SIG-M5 (cell line): Measurements from ENCODE around the gene DCAKD.
"Not testable (repeated sequence)": the region's sequence is repeated elsewhere in the genome, so short reads cannot be mapped to it uniquely, and the experiment has no call there.

Experiments used
- DNase-seq: peaks from one replicate; lab custom pipeline; 2025; lab: John Stamatoyannopoulos, UW

Gene DCAKD

DNA sequence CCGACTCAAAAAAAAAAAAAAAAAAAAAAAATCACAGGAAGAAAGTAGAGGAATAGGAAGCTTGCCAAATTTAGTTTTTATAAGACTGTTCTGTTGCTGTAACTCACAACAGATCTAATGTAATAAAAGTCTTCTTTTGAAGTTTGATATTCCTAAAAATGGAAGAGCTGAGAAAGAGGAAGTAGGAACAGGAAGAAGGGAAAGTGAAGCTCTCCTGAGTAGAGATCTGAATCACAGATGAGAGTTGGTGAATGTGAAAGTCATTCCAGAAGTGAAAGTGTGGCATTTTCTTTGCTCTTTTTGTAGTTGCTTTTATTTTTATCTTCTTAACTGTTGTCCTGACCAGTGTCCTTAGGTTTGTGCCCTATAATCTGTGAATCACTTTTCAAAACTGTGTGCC lies 11.8 kb upstream of the DCAKD start:
- no peak for DNase-seq

DNA sequence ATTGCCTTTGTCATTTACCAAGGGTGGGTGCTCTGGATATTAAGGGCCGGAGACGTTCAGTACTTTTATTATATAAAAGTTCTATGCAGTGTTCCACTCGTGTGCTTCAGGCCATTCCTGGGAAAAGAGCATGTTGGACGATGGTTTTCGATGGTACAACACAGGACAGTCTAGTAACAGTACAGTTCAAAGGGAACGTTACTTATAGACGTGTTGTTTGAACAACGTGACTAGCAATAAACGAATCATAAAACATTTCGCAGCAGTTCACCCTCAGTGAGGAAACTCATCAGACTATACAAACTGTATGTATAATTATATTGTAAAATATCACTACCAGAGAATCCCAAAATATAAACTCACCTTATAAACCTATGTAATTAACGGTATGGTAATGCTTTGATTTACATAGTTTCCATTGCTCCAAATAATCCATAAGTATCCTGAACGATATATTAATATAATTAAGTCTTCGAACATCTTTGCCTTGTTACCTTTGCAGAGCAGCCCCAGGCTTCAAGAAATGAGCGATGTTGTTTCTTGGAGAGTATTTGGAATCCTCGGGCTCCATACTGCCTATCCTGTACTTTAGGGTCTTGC lies 10.3 kb upstream of the DCAKD start:
- no peak for DNase-seq

DNA sequence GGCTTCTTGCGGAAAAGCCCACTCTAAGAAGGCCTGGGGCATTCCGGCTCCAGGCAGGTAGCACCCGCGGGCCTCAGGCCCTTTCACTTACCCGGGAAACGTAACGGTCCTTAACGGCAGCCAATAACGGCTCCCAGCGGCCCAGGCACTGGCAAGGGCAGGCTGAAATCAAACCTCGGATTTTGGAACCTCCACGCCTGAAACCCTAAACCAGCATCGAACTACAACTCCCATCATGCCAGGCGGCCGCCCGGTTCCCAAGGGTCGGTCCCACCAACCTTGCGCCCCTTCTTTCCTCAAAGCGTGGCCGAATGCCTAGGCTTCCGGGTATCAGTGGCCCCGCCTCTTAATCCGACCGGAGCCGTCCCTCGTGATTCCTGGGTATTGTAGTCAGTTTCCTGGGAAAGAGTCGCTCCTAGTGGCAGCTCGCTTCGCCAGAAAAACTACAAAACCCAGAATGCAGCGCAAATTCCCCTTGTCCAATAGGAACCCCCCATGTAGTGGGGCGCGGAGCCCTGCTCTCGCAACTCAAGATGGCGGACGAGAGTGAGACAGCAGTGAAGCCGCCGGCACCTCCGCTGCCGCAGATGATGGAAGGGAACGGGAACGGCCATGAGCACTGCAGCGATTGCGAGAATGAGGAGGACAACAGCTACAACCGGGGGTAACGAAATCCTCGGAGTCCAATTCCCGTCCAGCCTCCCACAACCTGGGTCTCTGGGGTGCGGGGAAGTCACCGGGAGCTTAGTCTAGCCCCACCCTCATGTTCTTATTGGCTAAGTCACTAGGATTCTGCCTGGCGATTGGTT lies 9.6 kb upstream of the DCAKD start, which contains the start of gene NMT1:
NMT1 (plus strand) TSS at position 521 of the 809 bp plus-strand sequence; CDS start at position 534, 13 bp downstream.
- peak; percentile 98 for DNase-seq

DNA sequence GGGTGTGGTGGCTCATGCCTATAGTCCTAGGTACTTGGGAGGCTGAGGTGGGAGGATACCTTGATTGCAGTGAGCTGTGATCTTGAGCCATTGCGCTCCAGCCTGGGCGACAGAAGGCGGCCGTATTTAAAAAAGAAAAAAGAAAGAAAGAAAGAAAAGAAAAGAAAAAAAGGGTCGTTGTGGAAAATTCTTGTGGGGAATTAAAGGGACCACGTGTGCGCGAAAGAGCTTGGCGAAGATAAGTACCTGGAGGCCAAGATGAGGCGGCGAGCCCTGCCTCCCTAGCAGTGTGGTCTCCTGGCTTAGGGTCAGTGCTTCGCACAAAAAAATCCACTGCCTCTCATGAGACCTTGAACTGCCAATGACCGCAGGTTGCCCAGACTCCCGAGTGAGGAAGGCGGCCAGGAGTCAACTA lies 9.0 kb upstream of the DCAKD start:
- no peak for DNase-seq

DNA sequence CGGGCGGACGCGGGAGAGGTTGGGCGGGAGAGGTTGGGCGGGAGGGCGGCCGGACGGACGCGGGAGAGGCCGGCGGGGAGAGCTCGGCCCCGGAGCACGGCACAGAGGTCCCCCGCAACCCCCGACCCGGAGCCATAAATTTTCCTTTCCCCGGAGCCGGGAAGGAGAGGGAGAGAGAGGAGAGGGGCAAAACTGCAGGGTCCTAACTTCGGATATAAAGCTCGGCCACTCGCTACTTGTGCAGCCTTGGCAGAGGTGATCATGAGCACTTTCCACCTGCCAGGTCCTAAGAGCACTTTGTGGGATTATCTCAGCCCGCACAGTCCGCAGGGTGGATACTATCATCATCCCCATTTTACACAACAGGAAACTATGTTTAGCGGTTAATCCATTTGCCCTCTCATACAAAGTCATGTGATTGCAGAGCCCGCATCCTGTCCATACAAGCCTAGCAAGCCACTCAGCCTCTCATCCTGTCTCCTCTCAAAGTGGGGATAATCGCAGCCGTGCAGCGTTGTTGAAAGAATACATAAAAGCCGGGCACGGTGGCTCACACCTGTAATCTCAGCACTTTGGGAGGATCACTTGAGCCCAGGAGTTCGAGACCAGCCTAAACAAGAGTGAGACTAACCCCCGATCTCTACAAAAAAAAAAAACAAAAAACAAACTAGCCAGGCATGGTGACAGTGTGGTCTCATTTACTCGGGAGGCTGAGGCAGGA lies 780 bp upstream of the DCAKD start:
- no peak for DNase-seq

DNA sequence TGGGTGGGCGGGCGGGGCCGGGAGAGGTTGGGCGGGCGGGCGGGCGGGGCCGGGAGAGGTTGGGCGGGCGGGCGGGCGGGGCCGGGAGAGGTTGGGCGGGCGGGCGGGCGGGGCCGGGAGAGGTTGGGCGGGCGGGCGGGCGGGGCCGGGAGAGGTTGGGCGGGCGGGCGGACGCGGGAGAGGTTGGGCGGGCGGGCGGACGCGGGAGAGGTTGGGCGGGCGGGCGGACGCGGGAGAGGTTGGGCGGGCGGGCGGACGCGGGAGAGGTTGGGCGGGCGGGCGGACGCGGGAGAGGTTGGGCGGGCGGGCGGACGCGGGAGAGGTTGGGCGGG lies 254 bp upstream of the DCAKD start:
- not testable (repeated sequence) for DNase-seq

DNA sequence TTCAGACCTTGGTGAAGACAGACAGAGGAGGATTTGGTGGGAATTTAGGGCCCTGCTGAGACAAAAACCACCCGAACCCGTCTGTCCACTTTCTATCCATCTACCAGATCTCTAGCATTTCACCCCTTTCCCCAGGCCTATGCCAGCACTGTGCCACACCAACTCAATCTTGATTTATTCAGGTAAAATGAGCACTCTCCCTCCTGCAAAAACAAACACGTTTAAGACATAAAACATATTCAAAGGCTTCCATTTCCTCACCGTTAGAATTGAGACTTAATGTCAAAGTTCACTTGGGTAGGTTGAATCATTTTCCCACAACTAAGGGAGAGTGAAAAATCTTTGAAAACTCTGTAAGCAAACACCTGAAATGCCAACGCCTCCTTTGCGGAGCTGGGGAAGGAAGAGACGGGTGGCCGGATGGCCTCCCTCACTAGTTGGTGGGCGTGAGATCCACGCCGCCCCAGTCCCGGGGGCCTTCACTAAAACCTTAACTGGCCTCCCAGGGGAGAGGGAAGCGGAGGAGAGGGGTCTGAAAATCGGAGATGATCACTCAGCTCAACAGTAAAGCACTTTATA lies 862 bp downstream of the DCAKD start:
- no peak for DNase-seq

DNA sequence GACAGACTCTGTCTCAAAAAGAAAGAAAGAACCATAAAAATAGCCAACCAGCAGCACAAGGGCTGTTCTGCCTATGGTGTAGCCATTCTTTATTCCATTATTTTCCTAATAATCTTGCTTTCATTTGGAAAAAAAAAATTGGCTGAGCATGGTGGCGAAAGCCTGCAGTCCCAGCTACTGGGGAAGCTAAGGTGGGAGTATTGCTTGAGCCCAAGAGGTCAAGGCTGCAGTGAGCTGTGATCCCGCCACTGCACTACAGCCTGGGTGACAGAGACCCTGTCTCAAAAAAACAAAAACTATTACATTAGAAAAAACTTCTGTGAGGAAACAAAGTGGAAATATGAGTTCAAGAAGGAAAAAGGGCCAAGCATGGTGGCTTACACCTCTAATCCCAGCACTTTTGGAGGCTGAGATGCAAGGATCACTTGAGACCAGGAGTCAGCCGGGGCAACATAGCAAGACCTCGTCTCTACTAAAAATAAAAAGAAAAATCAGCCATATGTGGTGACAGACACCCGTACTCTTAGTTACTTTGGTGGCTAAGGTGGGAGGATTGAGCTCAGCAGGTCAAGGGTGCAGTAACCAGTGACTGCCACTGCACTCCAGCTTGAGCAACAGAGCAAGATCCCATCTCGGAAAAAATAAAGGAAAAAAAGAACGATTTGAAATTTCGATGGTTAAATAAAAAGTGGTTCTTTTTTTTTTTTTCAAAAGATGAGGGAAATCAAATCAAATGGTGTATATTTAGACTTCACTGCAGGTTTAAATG lies 2.5 kb downstream of the DCAKD start:
- no peak for DNase-seq

DNA sequence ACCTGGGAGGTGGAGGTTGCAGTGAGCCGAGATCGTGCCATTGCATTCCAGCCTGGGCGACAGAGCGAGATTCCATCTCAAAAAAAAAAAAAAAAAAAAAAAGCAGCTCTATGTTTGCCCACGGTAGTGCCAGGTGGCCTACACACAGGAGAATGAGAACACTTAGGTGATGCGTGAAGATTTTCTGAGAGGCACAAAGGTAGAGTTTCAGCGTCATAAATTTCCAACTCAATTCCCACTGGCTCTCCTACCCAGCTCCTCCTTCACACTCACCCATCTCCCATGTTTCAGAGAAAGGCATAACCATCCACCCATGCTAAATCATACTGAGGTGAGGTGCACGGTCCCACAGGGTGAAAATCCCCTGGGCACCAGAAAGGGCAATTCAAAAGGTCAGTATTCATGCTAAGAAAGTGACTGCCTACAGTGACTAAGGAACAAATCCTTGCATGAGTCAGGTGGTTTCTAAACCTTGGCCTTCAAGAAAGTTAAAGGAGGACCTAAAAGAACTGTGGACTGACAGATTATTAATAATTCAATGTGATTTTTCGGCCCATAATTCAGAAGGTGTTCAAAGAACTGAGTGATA lies 4.8 kb downstream of the DCAKD start:
- no peak for DNase-seq

DNA sequence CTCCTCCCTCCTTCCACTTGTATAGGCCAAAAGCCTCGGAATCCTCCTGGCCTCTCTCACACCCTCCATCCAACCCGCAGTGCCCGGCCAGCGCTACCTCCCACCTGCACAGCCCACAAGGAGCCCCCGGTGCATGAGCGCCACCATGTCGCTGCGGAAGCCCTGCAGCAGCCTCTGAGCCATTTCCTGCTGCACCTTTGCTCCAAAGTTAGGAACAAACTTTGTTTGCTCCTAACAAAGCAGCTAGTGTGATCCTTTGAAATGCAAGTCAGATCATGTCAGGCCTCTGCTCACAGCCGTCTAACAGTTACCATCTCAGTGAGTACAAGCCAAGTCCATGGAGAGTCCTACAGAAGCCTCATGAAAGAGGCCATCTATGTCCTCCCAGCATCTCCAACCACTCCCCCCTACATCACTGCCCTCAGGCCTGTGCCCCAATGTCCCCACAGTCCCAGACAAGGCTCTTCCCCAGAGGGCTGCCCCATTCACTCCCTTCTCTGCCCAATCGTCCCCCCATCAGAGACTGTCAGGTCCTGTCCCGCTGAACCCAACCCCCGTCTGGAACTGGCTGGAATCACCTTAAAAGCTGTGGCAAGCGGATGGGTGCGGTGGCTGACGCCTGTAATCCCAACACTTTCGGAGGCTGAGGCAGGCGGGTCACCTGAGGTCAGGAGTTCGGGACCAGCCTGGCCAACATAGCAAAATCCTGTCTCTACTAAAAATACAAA lies 7.5 kb downstream of the DCAKD start:
- DNase-seq, result no peak

DNA sequence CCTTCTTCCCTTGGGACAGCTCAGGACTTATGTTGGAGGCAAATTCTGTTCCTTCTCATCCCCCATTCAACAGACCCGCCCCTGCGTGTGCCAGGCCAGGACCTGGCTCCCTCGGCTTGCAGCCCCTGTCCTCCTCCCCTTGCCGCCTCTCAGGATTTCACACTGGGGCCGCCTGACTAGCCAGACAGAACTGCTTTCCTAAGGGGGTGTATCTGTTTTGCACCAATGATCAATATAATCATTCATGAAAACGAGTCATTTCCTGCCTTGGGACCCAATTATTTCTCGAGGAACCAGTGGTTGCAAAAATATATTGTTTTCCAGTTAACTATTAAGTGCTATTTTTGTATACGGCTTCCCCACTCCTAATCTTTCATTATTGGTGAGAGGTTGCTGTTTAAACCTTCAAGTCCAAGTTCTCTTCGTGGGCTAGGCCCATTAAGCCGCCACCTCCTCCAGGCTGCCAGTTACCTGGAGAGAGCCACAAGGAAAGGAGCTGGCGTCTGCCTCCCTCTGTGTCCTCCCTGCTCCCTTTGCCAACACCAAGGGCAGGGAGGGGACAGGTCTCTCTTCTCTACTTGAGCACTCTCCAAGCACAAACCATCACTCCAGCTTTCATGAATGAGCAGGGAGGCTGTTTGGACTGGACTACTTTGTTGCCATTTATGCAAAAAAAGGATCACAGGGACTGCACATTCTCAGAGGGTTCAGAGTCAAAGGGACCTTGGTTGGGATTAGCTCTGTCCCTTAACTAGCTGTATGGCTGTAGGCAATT lies 8.9 kb downstream of the DCAKD start:
- no peak for DNase-seq

DNA sequence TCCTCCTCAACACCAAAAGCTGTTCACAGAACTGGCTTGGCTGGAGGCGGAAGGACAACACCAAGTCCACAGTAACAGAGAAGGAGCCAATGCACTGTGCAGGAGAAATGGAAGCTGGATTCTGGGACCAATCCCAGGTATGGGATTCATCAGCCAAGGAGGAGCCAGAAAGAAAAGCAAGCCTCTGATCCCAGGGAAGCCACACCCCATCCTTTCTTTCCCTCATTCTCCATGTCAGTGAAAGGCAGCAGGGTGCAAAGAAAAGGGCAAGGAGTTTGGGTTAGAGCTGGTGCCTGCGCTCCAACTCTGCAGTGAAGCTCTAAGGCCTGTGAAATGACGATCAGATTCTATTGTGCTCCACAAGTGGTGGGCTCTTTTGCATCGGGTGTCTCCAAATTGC lies 11.0 kb downstream of the DCAKD start:
- no peak for DNase-seq

DNA sequence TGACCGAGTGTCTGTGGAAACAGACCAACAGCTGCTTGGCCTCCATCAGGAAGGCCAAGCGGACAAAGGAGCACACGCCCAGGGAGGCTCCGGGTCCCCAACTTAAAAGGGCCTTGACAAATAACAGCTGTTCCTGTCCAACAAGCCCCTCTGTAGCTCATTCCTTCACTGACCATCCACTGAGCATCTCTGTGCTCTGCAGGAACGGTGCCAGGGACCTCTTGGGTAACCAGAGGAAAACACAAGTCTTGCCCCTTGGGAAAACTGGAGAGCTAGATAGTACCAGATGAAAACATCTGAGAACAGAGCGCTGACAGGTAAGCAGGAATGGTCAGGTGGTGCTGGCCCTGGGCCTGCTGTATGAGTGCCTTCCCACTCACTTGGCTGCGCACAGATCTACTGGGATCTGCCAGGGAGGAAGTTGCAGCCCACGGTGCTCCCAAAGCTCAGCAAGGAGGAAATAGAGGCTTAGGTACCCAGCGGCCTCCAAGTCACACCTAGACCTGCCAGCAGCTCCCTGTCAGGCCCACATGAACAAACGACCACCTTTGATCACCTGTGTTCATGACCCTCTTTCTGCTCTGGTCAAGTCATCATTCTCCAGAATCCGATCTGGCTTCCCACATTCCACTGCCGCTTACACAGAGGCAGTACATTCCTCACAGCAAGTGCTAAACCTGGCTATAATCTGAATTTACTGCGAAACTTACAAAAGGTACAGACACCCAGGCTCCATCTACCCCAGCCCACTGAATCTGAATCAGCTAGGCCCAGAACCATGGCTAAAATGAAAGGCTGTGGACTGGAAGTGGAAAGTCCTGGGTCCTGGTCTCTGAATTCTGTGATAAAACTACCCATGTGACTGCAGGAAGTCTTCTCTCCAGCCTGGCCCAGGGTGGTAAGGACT lies 12.5 kb downstream of the DCAKD start:
- DNase-seq, result no peak

DNA sequence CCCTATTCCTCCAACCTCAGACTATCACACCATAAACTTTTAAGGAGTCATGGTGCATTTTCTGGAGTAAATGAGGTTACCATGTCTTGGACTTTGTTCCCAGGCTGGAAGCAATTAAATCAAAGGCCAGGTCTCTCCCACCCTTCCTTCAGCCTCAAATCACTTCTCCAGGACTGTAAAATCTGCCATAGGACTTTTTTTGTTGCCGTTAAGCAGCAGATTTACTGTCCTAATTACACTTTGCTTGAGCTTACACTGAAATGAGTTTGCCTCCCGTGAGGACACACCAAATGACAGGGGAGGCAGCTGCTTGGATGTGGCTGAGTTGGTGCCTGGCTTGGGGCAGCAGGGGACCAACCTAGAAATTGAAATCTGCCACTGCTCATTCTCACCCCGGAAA lies 14.7 kb downstream of the DCAKD start:
- DNase-seq, result no peak

DNA sequence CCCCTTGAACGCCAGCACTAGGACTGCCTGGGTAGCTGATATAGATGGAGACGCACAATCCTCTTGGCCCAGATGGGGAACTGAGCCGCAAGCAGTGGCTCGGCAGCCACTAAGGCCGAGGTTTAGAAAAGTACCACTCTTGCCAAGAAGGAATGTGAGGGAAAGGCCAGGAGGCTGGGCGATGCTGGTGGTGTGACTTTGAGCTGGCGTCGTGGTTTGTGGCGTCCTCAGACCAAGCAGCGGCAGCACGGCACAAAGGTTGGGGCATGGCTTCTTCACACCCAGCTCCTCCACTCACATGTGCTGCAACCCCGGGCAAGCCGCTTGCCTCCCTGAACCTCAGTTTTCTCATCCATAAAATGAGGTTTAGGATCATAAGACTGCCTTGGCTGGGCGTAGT lies 15.6 kb downstream of the DCAKD start:
- DNase-seq, result no peak

DNA sequence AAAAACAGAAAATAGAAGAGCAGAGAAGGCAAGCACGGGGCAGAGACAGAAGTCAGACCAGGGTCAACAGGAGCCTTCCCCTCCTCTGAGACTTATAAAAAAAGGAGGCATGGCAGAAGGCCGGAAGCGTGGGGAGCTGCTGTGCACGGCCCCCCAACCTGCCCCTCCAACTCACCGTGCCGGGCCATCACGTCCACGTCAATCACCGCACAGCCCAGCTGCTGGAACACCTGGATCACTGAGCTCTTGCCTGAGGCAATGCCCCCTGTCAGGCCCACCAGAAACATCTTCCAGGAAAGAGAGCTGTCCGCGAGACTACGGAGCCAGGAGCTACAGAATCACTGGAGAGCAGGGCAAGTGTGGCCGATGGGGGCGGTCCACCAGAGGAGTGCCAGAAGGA lies 16.8 kb downstream of the DCAKD start:
- no peak for DNase-seq

DNA sequence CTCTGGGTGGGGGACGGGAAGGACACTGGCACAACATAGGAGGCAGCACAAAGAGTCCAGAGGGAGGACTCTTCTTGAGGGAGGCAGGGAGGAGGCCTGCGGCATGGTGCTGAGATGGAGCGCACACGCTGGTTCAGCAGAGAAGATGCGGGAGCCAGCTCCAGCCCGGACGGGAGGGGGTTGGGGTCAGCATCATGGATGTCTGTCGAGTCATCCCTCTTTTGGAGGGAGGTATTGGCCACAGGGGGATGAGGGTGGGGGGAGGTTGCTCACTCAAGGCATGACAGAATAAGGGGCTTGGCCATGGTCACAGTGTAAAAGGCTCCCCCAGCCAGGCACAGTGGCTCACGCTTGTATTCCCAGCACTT lies 19.3 kb downstream of the DCAKD start:
- no peak for DNase-seq

DNA sequence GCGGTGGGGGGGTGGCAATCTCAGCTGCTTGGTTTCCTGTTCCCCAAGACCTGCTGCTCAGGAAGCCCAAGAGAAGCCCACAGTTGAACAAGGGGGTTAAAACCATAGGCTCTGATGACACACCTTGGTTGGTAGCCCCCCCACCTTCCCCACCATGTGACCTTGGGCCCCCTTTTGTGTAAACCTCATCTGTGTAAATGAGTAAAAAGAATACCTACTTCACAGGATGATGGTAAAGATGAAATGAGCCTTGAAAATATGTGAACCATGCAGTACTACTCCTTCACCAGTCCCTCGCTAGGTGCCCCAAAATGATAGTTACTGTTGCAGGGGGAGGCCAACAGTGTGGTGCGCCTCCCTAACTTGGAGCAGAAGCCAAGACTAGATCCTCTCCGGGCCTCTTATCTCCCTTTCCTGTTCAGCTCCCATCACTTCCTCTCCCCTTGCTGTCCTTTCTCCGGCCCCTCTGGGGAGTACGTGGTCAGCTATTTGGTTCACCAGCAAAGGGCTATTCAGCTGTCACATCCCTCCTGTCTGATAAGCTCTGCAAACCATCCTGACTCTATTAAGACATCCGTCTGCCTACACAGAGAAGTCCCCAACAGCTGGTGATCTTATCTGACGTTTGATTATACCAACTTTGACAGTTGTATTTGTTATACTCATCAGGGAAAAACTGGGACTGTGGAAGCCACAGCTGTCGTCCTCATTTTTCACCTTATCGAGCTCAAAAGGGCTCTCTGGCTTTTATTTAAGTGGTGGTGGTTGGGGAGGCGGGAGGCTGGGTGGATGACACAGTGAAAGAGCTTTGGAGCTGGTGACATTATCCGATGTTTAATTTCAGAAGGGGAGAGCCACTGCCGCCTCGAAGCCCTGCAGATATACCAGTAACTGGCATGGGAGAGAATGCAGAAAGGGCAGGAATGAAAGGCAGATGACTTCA lies 19.9 kb downstream of the DCAKD start:
- no peak for DNase-seq
